Measurements from ENCODE around the gene ATAT1.
A peak's percentile ranks its signal among the peaks of the same experiment; 100 is the strongest.

Gene ATAT1

DNA sequence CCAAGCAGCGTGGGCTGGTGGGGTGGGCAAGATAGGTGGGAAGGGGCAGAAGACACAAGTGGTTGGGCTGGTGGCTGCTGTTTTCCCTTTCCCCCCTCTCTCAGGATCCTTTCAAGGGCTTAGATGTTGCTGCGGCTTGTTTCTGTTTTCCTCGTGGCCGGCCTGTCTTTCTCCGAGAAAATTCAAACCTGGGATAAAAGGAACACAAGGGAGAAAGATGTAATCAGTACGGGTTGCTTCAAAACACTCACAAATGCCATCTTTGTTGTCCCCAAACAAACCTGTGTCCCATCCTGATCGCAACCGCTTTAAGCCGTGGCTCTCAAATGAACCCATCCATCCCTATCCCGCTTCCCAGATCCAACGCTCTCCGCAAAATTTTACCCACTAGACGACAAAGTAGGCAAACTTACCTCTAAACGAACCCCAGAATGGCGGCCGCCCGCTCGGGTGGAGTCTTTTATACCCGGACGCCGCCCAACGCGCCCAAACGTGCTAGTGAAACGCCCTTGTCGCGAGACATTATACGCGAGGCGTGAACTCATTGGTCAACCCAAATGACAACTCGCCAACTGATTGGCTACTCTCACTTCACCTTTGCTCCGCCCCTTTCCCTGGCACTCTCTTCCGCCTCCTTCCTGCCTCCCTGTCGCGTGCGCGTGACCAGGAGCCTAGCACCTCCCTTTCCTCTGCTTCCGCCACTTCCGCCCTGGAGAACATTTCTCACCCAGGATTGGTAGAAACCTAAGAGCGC, 9.7 kb upstream of the ATAT1 start, which contains the start of gene PPP1R10:
PPP1R10 (minus strand) TSS at position 433 of the 754 bp plus-strand sequence. CDS start 7,299 bp downstream, outside the sequence.
- FAIRE-seq (peak; percentile 95), DNase-seq (ENCODE audit: insufficient read length, low spot score) (peak; percentile 79)
- peak; percentile 83 for TF ChIP-seq POLR2A (IDR thresholded peaks at IDR 0.05; ENCODE audit: low read depth, low read length)

DNA sequence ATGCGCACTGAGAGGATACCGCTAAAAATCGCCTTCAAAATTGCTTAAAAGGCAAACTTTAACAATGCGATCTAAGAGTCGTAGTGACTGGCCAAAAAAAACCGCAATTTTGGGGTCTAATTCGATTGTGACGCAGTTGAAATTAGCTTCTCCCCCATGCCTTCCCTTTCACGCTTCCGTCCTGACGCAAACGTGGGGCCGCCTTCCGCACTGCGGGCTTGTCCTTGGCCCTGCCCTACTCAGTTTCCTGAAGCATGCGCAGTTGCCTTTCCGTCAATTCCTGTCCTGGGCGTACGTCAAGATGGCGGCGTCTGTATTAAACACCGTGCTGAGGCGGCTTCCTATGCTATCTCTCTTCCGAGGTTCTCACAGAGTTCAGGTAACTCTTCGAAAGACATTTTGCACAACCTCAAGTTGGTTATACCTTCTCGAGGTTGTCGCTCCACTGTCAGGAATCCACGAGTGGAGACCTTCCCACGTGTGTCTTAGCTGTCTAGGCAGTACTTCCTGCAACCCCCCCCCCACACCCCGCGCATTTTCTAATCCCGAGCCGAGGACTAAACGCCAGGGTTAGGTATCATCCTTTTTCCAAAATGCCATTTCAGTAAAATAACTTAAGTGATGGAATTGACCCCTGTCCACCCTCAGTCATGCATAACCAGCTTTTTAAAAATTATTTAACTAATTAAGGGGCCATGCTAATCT, 9.0 kb upstream of the ATAT1 start, which contains the start of gene MRPS18B:
MRPS18B (plus strand) TSS at position 276 of the 705 bp plus-strand sequence; CDS start at position 302, 26 bp downstream.
- peak; percentile 89 for TF ChIP-seq POLR2A (IDR thresholded peaks at IDR 0.05; ENCODE audit: low read depth, low read length)
- FAIRE-seq (no peak), DNase-seq (ENCODE audit: insufficient read length, low spot score) (peak; percentile 74)

DNA sequence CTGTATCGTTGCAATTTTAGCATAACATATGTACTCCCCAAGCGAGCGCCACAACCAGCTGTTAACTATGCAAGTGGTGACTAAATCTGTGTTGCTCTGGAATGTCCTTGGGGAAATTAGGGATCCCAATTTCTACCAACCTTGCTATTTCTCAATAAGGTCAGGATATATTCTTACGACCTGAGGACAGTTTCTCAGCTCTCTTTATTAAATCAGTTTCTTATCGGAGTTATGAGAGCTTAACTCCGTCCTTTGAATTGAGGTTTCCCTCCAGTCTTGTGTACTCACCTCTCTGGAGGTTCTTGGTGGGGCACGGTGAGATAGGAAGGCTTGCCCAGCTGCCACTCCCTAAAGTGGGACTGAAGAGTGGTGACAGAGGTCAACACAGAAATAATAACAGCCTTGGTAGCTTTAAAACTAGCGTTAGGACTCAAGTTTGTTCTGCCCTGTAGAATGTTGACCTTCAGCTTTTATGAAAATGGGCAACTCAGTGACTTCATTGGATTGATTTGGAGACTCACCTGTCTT, 8.3 kb upstream of the ATAT1 start:
- DNase-seq (ENCODE audit: insufficient read length, low spot score) (no peak), FAIRE-seq (no peak)
- no peak for TF ChIP-seq POLR2A (IDR thresholded peaks at IDR 0.05; ENCODE audit: low read depth, low read length)

DNA sequence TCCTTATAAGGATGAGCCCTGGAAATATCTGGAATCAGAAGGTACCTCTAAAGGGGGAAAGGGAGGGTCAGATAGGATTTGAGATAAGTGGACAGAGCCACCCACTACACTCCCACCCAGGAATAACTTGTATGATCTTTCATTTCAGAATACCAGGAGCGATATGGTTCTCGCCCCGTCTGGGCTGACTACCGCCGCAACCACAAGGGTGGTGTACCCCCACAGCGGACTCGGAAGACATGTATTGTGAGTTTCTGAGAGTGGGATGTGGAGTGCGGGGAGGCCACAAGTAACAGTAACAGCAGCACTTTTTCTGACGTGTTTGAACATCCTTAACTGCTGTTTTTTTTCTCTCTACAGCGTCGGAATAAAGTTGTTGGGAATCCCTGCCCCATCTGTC, 7.1 kb upstream of the ATAT1 start:
- FAIRE-seq, result no peak
- no peak for DNase-seq (ENCODE audit: insufficient read length, low spot score)
- TF ChIP-seq POLR2A (IDR thresholded peaks at IDR 0.05; ENCODE audit: low read depth, low read length), result no peak

DNA sequence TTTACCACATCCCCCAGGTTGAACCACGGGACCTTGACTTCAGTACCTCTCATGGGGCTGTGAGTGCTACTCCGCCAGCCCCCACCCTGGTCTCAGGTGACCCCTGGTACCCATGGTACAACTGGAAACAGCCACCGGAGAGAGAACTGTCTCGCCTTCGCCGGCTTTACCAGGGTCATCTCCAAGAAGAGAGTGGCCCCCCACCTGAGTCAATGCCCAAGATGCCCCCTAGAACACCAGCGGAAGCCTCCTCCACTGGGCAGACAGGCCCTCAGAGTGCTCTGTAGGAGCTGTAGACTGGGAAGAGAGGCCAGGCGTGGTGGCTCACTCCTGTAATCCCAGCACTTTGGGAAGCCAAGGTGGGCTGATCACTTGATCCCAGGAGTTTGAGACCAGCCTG, 1.2 kb upstream of the ATAT1 start:
- no peak for DNase-seq (ENCODE audit: insufficient read length, low spot score)
- no peak for FAIRE-seq
- TF ChIP-seq POLR2A (IDR thresholded peaks at IDR 0.05; ENCODE audit: low read depth, low read length), result no peak

DNA sequence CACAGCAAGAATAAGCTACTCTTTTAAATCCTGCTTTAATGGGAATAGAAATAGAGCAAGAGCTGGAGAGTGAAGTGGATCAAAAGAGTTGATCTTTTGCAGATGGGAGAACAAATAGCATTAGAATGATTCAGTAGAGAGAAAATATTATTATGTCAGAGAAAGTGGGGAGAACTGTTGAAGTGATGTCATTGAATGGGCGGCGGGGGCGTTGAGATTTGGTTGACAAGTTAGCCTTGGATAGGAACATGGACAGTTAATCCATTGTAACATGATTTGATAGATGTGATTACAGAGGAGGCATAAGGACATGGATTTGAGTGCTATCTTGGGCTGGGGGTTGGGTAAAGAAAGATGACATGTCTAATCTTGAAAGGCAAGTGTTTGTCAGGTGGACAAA, 9.2 kb downstream of the ATAT1 start:
- DNase-seq (ENCODE audit: insufficient read length, low spot score) (no peak), FAIRE-seq (no peak)
- no peak for TF ChIP-seq POLR2A (IDR thresholded peaks at IDR 0.05; ENCODE audit: low read depth, low read length)

DNA sequence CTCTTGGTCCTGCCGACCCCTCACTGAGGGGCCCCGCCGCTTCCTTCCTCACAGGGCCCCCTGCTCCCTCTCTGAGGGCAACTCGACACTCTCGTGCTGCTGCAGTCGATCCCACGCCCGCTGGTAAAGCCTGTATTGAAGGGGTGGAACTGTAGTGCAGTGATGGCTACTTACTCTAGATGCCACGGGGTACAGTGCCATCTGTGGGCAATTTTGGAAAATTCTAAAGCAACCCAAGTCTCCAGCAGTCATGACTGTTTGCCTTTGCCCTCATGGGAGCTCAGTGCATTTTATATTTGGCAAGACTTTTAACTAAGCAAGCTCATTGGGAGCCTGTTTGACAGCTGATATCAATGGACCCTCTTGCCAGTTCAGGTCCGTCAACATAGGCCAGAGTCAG, 13.8 kb downstream of the ATAT1 start:
- no peak for FAIRE-seq
- no peak for DNase-seq (ENCODE audit: insufficient read length, low spot score)
- no peak for TF ChIP-seq POLR2A (IDR thresholded peaks at IDR 0.05; ENCODE audit: low read depth, low read length)

DNA sequence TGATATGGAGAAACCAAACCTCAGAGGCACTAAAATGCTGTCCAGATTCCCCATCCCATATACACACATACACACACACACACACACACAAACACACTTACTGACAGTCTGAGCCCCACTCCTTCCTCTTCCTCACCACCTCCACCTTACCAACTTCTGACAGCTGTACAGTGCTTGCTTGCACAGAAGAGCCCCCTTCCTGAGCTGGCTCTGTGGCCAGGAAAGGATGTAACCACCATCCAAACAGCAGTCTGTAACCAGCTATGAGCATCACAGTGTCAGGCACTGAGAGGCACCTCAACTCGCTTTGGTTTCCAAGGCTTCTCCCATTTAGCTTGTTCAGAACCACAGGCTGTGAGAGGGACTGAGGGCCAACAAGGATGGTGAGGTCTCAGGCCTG, 14.4 kb downstream of the ATAT1 start:
- TF ChIP-seq POLR2A (IDR thresholded peaks at IDR 0.05; ENCODE audit: low read depth, low read length), result no peak
- FAIRE-seq (no peak), DNase-seq (ENCODE audit: insufficient read length, low spot score) (no peak)

DNA sequence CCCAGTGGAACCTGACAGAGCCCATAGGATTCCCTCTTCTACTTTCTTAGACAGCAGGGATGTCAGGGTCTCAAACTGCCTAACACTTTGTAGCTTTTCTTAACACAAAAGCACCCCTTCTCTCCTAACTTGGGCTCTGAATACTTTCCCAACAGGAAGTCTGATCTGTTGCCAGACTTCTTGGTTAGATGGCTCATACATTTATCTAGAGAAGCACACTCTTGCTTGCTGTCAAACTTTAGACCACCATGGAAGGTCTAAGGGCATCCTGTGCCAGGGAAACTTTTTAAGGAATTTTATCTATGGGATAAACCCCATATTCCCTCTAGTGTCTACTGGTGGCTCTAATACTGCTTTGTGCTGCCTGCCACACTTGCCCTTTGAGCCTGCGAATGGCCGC, 17.0 kb downstream of the ATAT1 start:
- no peak for TF ChIP-seq POLR2A (IDR thresholded peaks at IDR 0.05; ENCODE audit: low read depth, low read length)
- DNase-seq (ENCODE audit: insufficient read length, low spot score), result no peak
- FAIRE-seq, result no peak

DNA sequence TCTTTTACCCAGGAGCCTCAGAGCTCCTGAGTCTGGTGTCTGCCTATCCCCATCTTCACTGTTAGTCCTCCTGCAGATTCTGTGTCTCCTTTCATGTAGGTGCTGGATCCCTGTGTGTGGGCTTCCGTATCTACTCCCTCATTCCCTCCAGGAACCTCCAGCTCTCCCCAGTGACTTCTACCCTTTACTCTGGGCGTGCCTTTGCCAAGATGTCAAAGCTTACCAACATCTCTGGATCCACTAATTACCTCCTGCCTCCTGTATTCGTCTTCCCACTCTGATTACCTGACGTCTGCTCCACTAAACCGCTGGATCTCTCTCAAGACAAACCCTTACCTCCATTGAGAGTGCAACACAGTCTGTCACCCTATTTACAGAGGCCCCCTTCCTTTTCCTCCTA, 18.1 kb downstream of the ATAT1 start:
- FAIRE-seq, result no peak

DNA sequence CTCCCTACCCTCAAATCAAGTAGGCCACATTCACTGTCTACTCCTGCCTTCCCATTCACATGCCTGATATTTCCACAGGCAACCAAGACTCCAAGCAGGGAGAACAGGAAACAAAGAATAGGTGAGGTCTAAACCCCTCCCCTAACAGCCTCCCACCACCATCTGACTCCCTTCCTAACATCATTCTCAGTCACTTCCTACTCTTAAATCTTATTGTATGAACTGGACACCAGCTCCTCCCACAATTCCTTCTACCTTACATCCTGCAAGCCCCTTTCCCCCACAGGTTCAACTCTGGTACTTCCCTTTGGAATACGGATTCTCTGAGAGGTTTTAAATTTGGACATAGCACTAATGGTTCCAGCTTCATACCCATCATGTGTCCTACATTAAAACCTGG, 19.3 kb downstream of the ATAT1 start:
- TF ChIP-seq POLR2A (IDR thresholded peaks at IDR 0.05; ENCODE audit: low read depth, low read length), result no peak
- DNase-seq (ENCODE audit: insufficient read length, low spot score) (no peak), FAIRE-seq (no peak)

More for the DNA sequence above, 18.1 kb downstream of the ATAT1 start:
- TF ChIP-seq POLR2A (IDR thresholded peaks at IDR 0.05; ENCODE audit: low read depth, low read length), result no peak
- DNase-seq (ENCODE audit: insufficient read length, low spot score), result no peak

DNA sequence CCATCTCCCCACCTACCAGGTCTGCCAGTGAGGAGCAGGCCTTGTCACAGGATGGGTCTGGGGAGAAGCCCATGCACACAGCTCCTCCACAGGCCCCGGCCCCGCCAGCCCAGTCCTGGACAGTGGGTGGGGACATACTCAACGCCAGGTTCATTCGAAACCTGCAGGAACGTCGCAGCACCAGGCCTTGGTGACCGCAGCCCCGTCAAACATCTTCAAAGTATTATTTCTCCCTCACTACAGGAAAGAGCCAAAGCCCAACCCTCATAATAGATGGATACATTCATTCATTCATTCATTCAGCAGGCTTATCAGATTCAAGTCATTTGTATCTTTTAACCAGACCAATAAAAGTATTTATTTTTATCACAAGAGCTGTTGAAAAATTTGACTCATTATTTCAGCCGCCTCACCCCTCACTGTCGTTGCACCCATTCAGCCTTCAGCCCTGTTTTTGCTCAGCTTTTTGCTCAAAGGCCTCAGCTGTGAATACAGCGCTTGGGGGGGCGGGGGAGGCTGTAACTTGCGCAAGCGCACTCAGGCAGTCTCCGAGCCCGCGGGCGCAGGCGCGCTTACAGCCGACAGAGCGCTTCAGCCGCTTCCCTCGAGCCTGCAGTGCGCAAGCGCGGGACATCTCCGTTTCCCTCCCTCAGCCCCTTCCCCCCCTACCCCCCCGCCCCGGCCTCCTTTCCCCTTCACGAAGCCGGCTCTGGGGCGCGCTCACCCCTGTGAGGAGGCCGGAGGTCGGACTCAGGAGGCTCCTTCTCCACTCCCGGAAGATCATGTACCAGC, 20.0 kb downstream of the ATAT1 start, which contains the start of gene C6orf136:
C6orf136 (plus strand) TSS at position 684 of the 792 bp plus-strand sequence; CDS start at position 783, 99 bp downstream.
- FAIRE-seq (no peak), DNase-seq (ENCODE audit: insufficient read length, low spot score) (peak; percentile 90)
- no peak for TF ChIP-seq POLR2A (IDR thresholded peaks at IDR 0.05; ENCODE audit: low read depth, low read length)

DNA sequence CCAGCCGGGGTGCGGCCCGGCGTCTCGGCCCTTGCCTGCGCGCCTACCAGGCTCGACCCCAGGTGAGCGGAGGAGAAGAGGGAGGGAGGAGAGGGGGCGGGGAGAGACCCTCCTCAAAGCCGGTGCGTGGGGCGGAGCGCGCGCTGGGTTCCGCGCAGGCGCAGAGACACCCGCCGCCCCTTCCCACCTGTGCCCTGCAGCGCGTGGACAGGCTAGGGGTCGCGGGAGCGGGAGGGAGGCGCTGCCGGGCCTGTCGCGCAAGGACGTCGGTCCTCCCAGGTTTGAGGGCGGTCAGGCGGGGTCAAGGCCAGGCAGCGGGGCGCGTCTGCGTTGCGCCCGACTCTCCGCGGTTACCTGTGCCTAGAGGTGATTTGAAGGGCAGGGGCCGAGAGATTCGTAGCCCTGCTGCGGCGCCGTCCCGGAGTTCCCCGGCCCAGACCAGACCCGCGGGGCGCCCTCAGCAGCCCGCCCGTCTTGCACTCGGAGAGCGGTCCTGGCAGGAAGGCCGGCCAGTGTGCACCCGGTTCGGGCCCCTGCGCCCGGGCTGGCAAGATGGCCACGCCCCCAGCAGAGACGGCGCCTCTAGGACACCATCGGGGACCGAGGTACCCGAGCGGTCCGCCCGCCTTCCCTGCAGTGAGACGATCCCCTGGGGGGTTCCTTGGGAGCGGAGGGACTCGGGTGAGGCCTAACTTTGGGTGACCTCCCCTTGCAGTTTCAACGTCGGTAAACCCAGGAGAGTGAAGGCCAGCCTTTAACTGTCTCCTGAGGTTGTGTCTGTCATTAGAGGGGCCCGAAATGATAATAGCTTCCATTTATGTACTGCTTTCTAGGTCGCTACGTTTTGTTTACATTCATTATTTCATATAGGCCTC, 20.8 kb downstream of the ATAT1 start:
- no peak for FAIRE-seq
- peak; percentile 82 for DNase-seq (ENCODE audit: insufficient read length, low spot score)
- TF ChIP-seq POLR2A (IDR thresholded peaks at IDR 0.05; ENCODE audit: low read depth, low read length), result peak; percentile 34; the same call in 1 of the 2 replicates
